ENCODE data around the gene RANGRF.

DNA sequence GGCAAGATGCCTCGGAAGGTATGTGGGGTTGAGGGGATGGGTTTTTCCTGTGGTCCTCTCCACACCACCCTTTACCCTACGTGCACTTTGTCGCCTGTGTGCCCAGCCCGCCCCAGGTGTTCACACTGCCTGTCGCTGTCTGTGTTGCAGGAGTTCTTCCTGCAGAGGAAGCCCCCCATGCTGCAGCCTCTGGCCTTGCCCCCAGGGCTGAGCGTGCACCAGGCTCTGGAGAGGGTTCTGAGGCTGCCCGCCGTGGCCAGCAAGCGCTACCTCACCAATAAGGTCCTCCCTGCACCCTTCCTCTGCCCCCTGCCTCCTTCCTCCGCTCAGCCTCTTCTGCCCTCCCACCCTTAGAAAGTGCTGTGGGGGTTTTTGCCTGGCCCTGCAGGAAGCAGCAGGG lies 24.1 kb upstream of the RANGRF start:
- TF ChIP-seq POLR2A (IDR thresholded peaks at IDR 0.05), result no peak
- TF ChIP-seq, protein P1, sequence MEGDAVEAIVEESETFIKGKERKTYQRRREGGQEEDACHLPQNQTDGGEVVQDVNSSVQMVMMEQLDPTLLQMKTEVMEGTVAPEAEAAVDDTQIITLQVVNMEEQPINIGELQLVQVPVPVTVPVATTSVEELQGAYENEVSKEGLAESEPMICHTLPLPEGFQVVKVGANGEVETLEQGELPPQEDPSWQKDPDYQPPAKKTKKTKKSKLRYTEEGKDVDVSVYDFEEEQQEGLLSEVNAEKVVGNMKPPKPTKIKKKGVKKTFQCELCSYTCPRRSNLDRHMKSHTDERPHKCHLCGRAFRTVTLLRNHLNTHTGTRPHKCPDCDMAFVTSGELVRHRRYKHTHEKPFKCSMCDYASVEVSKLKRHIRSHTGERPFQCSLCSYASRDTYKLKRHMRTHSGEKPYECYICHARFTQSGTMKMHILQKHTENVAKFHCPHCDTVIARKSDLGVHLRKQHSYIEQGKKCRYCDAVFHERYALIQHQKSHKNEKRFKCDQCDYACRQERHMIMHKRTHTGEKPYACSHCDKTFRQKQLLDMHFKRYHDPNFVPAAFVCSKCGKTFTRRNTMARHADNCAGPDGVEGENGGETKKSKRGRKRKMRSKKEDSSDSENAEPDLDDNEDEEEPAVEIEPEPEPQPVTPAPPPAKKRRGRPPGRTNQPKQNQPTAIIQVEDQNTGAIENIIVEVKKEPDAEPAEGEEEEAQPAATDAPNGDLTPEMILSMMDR (IDR thresholded peaks at IDR 0.05 in 8 of 11, conservative IDR thresholded peaks at IDR 0.05 in 3 of 11), result no peak

All from spleen (tissue), 7 donors.